Stimulated activated CD4-positive, alpha-beta T cell treated with anti-CD3 and anti-CD28 coated beads, Interleukin-12 subunit alpha, Interleukin-12 subunit beta, amount 100 ng/mL, for 24 hours (primary cell): ENCODE data around the gene CCDC60.
A peak's percentile ranks its signal among the peaks of the same experiment; 100 is the strongest.

Source experiments
- DNase-seq, 2 experiments: peaks; one replicate each; pipeline ENCODE4 v3.0.0-alpha.2; 2020; ENCODE audit warnings: low read depth in 2 of 2

The CCDC60 gene

DNA sequence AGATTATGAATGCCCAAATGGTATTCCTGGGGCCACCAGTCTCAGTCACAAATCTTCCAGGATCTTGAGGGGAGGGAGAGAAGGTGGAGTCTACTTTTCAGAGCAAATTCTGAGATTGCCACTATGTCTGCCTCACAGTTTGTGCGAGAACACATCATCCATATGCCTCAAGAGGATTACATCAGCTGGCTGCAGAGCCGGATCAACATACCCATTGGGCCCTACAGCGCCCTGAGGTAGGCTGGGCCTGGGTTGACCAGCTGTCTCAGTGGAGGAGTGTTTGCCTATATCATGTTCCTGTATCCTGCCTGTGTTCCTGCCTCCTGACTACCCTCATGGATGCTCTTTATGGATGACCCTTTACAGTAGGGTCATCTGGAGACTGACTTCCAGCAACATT is 205.9 kb downstream of the CCDC60 start:
- no peak for DNase-seq

DNA sequence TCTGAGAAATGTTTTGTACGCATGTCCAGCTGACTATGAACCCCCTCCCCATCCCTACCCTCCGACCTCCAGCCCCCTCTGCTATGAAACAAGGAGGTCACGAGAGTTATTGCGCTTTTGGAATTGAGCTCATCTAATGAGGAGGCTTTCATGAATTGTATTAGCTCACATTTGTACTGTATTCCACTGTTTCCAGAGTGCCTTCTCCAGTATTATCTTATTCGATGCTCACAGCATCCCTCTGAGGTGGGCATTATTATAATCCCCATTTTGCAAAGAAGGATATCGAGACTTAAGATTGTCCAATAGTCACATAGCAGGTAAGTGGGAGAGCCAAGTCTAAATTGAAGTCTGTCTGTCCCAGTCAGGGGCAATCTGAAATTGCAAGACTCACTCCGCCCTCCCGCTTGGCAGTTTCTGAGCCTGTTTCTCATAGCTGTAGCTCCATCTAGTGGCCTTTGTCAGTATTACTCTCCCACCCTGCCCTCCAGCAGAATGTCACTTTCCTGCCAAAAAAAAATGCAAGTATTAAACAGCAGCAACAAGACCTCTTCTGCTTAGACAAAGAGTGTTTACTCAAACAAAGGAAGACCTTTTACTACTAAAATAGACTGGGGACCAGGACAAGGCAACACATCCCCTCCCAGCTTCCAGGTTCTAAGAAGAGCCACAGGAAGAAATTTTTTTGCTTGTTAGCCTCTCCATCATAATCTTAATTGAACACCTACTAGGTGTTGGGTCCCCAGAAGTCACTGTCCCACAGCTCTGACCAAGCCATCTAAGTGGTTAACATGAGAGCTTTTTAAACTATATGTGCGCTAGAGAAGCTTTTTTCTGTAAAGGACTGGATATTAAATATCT is 210.5 kb downstream of the CCDC60 start:
- DNase-seq: peak; percentile 8 to 45

GRCh38 chr12:119546340-119546739 is 211.8 kb downstream of the CCDC60 start:
- DNase-seq: no peak

DNA sequence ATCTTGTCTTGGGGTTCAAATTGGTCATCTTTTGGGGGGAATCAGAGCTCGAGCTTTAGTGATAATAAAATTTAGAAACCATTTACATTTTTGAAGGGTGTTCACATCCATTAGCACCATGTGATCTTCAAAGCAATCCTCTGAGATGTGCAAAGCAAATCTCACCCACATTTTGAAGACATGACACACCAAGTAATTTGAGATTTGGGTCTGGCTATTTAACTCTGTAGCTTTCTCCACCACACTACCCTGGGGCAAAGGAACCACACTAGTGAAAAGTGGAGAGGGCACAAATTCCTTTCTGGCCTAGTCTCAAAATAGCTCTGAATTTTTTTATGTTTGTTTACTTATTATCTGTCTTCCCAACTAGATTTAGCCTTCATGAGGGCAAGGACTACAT is 212.5 kb downstream of the CCDC60 start:
- DNase-seq: no peak

GRCh38 chr12:119556854-119557253 is 222.3 kb downstream of the CCDC60 start:
- DNase-seq: no peak

GRCh38 chr12:119565404-119565803 is 230.9 kb downstream of the CCDC60 start:
- no peak for DNase-seq

- DNase-seq: no peak
These were observed 236.2 kb downstream of the CCDC60 start for GRCh38 chr12:119570771-119571170.

GRCh38 chr12:119573086-119573485 is 238.6 kb downstream of the CCDC60 start:
- DNase-seq: no peak

- no peak for DNase-seq
These were observed 239.7 kb downstream of the CCDC60 start for GRCh38 chr12:119574255-119574654.

GRCh38 chr12:119576118-119576810 is 241.7 kb downstream of the CCDC60 start:
- DNase-seq: no peak

- no peak for DNase-seq
These were observed 242.4 kb downstream of the CCDC60 start for GRCh38 chr12:119576915-119577314.

GRCh38 chr12:119578112-119578511 is 243.6 kb downstream of the CCDC60 start:
- DNase-seq: peak in 1 of 2 experiments; percentile 11

DNA sequence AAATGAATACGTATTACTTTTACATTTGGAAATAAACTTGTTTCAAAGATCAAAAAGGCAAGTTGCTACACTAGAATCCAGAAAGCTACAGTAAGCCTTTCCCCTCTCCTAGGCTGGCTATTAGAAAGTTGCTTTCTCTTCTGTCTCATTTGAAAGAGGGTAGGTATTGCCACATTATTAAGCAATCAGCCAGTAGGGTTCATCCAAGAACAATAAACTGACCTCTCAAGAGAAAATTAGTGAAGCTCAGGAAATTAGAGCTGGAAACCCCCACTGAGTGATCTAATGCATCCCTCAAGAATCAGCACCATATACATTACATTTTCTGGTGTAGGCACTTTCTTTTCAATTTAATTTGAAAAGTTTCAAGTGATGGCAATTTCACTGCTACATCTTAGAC is 254.6 kb downstream of the CCDC60 start:
- no peak for DNase-seq

- no peak for DNase-seq
These were observed 255.1 kb downstream of the CCDC60 start for GRCh38 chr12:119589634-119590033.
